ENCODE data around the gene GRIA4. TPM values are rescaled to one million over a fixed set of nuclear protein-coding genes. Genes with fewer than 3 reads are reported as not detected.

Gene GRIA4
- total and polyA plus RNA-seq, 11 donors: 0.45 TPM; not detected in 10

- no peak for ATAC-seq
- no peak for DNase-seq
- intact Hi-C loops (cut with DNase I): no loop called here
- Histone ChIP-seq H3K9me3 (no peaks in the 10 kb centered on the region), H3K27me3 (no peaks in the 10 kb centered on the region), H3K27ac (no peak overlapping the region), H3K36me3 (no peaks in the 10 kb centered on the region), H3K4me1 (no peaks in the 10 kb centered on the region), H3K4me3 (no peak overlapping the region)
- WGBS, 4 donors: 77 to 87% (median 84%) methylated on average over 2 of the region's 2 CpGs
- TF ChIP-seq POLR2A (IDR thresholded peaks at IDR 0.05) (no peak), CTCF (IDR thresholded peaks at IDR 0.05) (no peak)
Observed at GRCh38 chr11:105705786-105706530, 96.1 kb downstream of the GRIA4 start.

- H3K4me3 ChIP-seq: no peak overlapping the region
- intact Hi-C loops (cut with DNase I): no loop called here
- H3K27me3 ChIP-seq: no peaks in the 10 kb centered on the region
- H3K9me3 ChIP-seq: no peaks in the 10 kb centered on the region
- no peaks in the 10 kb centered on the region for H3K36me3 ChIP-seq
- TF ChIP-seq CTCF (IDR thresholded peaks at IDR 0.05): no peak
- TF ChIP-seq POLR2A (IDR thresholded peaks at IDR 0.05): no peak
- H3K27ac ChIP-seq: no peak overlapping the region
- 61 to 73% (median 63%) methylated on average over 5 of the region's 5 CpGs for WGBS, 4 donors
- DNase-seq (no peak), ATAC-seq (no peak)
- no peaks in the 10 kb centered on the region for H3K4me1 ChIP-seq
Observed at GRCh38 chr11:105713106-105713505, 103.2 kb downstream of the GRIA4 start.

- no peak for DNase-seq
- intact Hi-C loops (cut with DNase I): no loop called here
- no peak overlapping the region for H3K4me3 ChIP-seq
- H3K9me3 ChIP-seq: no peaks in the 10 kb centered on the region
- H3K36me3 ChIP-seq: no peaks in the 10 kb centered on the region
- no peaks in the 10 kb centered on the region for H3K27me3 ChIP-seq
- ATAC-seq: no peak
- TF ChIP-seq POLR2A (IDR thresholded peaks at IDR 0.05): no peak
- TF ChIP-seq CTCF (IDR thresholded peaks at IDR 0.05): no peak
- no peak overlapping the region for H3K27ac ChIP-seq
- H3K4me1 ChIP-seq: no peaks in the 10 kb centered on the region
- 80 to 94% (median 86%) methylated on average over 2 of the region's 2 CpGs for WGBS, 4 donors
Observed at GRCh38 chr11:105713696-105714095, 103.8 kb downstream of the GRIA4 start.

- H3K27me3 ChIP-seq: no peaks in the 10 kb centered on the region
- H3K36me3 ChIP-seq: no peaks in the 10 kb centered on the region
- DNase-seq: no peak
- WGBS, 4 donors: 71 to 85% (median 76%) methylated on average over 5 of the region's 5 CpGs
- ATAC-seq: no peak
- no peak for TF ChIP-seq POLR2A (IDR thresholded peaks at IDR 0.05)
- no peak for TF ChIP-seq CTCF (IDR thresholded peaks at IDR 0.05)
- H3K27ac ChIP-seq: no peak overlapping the region
- H3K4me1 ChIP-seq: no peaks in the 10 kb centered on the region
- H3K4me3 ChIP-seq: no peak overlapping the region
- no peaks in the 10 kb centered on the region for H3K9me3 ChIP-seq
- intact Hi-C loops (cut with DNase I): no loop called here
Observed at GRCh38 chr11:105718641-105719040, 108.8 kb downstream of the GRIA4 start.

Data from heart left ventricle (tissue), 16 donors.